ENCODE measurements around the gene CD34. TPM values are rescaled to one million over a fixed set of nuclear protein-coding genes. Genes with fewer than 3 reads are reported as not detected.
A peak's percentile ranks its signal among the peaks of the same experiment; 100 is the strongest.

Gene CD34
- total RNA-seq, 1 donor from 2014 or later, result 2.4 TPM

DNA sequence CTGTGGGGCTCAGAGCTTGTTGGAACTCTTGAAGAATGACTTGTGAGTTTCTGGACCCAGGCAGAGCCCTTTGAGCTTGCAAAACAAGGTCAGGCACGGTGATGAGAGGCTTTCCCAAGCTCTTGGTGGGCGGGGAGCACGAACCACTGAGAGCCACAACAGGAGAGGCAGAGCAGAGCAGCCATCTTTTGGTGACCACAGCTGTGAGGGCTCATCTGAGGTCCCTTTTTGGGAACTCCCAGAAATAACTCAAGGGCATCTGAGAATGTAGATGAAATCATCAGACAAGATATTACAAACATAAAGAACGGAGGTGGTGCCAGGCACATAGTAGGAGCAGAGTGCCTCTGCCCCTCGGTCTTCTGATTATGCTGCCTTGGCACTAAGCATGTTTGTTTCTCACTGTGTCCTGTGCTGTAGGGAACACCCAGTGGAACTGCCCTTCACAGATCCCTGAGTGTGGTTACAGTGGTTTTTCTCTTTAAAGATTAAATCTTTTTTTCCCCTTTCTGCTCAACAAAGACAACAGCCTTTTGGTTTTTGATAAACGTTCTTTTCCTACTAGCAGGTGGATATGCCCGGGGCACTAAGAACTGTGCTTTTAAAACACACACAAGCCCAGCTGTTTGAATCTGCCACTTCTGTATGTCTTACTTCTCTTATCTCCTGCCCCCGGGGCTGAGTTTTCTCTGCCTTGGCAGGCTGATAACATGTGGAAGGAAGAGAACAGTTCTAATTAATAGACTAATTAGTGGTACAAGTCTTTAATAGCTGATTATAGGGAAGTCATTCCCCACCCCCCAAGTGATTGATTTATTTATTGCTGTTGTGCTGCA lies 37.7 kb downstream of the CD34 start:
- DNase-seq (ENCODE audit: low spot score), result no peak

GRCh38 chr1:207872621-207873020 lies 38.3 kb downstream of the CD34 start:
- DNase-seq (ENCODE audit: low spot score), result no peak

GRCh38 chr1:207871117-207871649 lies 39.7 kb downstream of the CD34 start:
- no peak for DNase-seq (ENCODE audit: low spot score)

DNA sequence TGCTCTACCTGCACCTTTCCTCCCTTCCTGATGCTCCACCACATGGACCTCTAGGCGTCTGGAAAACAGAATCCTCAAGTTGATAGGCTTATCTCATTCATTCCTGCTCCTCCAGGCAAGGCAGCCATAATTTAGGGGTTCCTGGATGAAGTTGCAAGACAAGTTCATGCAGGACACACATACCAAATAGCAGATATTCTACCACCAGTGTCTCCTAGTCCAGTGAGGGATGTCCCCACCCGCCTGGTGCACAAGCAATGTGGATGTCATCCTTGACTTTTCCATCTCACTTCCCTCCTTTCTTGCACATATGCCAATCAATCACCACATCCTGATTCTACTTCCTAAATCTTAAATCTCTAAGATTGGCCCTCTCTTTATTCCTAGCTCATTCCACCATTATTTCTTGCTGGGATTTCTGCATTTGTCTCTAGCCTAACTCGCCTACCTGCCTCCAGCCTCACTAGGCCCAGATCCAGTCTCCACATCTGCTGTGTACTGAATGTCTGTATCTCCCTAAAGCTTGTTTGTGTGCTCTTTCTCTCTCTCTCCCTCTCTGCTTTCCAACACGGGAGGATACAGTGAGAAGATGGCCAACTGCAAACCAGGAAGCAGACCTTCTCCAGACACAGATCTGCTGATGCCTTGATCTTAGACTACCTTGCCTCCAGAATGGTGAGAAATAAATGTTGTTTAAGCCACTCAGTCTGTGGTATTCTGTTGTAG lies 40.5 kb downstream of the CD34 start:
- DNase-seq (ENCODE audit: low spot score), result no peak

DNA sequence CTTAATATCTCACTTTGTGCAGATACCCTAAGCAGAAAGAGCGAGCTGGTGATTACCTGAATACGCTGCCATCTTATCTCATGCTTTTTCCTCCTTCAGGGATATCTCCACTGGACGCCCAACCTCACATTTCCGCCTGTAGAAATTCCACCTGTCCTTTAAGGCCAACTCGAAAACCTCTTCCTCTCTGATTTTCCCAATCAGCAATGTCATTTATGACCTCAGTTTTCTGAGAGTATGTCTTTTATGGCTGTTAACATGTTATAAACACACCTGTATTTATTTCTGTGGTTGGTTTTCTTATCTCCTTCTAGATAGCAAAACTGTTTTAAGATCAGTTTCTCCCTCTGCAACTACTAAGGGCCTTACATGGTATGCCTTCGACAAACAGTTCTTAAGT lies 41.1 kb downstream of the CD34 start:
- no peak for DNase-seq (ENCODE audit: low spot score)

DNA sequence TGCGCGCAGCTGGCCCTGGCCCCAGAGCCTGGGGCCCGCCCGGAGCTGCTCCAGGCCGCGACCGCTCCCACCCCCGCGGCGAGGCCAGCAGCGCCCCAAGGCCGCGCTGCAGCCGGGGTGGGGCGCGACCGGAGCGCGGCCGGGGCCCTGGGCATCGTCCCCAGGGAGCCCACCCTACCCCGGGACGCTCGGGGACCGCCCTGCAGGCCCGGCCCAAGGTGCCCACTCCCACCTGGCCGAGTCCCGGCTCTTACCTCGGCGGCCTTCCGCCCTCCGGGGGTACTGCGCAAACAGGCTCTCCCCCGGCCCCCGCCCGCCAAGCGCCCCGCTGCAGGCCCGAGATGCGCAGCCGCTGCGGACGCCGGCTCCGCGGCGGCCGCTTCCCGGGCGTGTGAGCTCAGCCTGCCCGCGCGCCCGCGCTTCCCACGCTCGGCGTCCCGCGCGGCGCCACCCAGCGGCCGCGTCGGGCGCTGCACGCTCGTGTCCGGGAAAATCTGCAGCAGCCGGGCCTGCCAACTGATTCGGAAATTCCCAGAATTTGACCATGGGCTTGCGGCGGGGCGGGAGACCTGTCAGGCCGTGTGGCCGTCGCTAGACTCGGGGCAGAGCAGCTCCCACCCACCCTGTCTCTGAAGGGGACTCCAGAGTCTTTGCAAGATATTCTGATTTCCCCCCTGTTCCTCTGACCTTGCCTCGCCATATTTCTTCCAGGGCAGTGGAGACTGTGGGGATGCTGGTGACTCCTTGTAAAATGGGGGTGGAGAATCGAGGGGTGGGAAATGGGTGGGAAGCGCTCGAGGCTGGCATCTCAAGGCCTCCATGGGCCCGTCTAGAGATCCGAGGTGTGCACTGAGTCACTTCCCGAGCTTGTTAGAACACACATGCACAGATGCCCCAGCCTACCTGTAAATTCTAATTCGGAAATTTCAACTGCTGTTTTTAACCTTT lies 41.9 kb downstream of the CD34 start:
- peak; percentile 81 for DNase-seq (ENCODE audit: low spot score)

DNA sequence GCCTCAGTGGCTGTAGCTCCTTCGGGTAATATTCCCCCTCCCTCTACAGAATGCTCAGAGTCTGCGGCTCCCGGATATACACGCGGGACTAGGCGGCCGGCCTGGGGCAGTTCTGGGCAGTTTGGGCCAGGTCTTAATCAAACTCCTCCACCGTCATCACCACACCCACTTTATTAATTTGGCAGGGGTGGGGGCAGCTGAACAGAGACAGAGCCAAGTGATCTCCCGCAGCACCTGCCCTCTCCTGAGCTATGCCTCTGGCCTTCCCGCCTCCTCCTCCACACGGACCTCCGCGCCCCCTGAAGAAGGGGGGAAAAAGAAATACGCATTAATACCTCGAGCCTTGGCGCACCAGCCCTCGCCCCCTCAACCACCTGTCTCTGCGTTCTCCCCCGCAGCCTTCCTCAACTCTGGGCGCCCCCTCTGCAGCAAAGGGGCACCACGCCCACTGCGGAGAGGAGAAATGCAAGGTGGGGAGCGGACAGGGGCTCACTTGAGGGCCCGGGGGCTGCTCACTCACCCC lies 42.6 kb downstream of the CD34 start:
- peak; percentile 27 for DNase-seq (ENCODE audit: low spot score)

- DNase-seq (ENCODE audit: low spot score), result no peak
These were observed 43.5 kb downstream of the CD34 start for GRCh38 chr1:207867136-207868109.

DNA sequence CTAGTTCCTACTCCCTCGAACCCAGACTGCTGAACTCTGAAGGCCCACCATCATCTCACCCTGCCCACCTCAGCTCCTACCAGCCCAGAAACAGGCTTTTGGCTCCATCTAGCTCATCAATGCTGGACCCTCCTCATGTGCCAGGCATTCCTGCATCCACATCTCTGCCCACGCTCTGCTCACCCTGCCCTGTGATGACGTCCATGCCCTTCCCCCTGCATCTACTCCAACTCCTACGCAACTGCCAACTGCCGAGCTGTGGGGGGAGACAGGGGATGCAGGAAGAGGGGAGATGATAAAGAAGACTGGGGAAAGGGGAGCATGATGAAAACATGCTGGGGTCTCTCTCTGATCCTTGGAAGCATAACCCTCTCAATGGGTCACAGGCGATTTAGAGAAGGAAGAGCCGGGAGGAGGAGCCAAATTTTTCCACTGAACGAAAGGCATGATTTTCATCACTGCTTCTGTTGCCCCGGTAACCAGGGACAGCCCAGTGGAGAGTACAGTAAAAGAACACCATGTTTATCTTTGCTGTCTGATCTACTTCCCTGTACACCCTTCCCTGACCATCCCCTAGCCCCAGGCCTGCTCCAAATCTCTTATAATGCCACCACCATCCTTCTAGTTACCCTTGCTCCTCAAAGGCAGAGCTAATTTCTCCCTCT lies 44.3 kb downstream of the CD34 start:
- peak; percentile 31 for DNase-seq (ENCODE audit: low spot score)

- DNase-seq (ENCODE audit: low spot score), result no peak
These were observed 46.9 kb downstream of the CD34 start for GRCh38 chr1:207863893-207864535.

DNA sequence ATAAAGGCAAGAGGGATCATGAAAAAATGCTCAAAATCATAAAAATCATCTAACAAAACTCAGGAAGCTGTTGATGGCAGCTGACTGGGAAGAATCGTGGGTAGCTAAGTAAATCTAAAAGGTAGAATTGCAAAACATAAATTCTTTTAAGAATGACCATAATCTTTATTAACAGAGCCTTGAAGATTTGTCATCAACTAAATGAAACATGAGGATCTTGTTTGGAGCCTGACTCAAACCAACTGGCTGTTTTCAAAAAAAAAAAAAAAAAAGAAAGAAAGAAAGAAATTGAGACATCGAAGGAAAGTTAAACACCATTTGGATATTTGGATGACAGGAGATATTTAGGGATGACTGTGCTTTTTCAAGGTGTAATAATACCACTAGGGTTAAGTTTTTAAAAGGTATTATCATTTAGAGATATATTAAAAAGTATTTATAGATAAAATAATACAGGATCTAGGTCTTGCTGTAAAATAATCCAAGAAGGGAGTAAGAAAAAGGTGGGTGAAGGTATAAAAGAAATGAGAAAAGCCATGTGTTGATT lies 48.6 kb downstream of the CD34 start:
- no peak for DNase-seq (ENCODE audit: low spot score)

DNA sequence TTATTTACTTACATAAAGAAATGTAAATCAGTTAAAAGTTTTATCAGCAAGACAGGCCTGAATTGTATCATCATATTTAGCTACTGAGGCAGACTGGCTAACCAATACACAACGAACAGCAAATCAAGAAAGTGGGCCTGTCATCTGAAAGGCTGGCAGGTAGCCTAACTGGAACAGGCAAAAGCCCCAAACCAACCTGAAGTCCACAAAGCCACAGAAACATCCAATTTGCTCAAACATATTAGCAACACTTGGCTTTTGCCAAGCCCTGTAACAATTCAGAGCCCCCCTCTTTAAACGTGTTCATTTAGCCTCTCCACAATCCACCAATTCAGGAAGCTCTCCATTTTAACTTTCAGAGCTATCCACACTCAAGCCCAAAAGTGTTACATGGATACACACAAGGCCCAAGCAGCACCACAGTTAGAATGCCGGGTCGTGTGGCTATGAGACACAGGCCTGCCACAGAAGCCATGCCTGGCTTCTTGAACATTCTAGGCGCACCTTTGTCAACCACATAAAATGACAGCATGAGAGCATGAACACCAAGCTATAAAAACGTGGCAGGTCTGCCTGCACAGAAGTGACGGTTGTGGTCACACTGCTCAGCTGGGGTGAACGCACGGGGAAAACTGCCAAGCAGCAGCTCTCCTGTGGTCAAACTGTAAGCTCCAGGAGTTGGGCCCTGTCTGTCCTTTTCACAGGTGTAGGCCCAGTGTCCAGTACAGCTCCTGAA lies 49.3 kb downstream of the CD34 start:
- DNase-seq (ENCODE audit: low spot score), result no peak

DNA sequence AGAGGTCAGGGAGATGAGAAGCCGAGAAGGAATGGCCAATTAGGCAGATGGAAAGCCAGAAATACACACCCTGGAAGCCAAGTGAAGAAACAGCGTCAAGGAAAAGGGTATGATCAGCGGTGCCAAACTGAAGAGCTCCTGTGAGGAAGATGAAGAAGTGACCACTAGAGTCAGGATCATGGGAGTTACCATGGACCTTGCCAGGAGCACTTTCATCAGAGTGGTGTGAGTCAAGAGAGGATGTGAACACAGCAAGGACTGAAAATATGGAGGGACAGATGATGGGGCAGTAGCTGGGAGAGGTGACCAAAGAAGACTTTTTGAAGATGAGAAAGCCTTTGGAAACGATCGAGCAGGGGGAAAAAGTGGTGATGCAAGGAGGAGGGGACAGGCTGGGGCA lies 50.4 kb downstream of the CD34 start:
- no peak for DNase-seq (ENCODE audit: low spot score)

DNA sequence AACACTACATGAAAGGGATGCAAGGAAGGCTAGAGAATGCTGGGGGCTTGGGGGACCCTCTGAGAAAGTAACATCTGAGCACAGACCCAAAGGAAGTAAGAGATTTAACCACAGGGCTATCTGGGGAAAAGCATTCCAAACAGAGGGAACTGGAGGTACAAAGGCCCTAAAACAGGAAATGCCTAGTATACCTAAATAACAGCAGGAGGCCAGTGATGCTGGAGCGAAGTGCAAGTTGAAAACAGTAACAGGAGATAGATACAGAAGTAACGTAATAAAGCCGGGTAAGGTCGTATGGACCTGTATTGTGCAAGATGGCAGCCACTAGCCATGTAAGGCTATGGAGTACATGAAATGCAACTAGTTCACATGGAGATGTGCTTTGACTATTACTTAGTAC lies 52.1 kb downstream of the CD34 start:
- no peak for DNase-seq (ENCODE audit: low spot score)

DNA sequence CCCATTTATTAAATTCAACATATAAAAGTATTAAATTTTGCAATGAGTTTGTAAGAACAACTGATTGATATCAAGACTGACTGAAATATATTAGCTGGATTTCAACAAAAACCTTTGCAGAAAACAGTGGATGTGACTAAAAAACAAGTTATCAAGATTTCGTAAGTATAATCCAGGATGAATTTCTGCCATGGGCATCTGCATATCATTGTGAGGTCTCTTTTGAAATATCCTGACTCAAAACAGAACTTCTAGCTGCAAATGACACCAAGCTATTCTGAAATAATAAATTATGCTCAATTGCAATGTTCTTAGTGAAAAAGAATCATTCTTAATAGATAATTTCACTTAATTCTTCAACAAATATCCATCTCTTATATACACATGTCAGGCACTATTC lies 52.6 kb downstream of the CD34 start:
- peak; percentile 40 for DNase-seq (ENCODE audit: low spot score)

GRCh38 chr1:207857447-207857846 lies 53.5 kb downstream of the CD34 start:
- DNase-seq (ENCODE audit: low spot score), result no peak

DNA sequence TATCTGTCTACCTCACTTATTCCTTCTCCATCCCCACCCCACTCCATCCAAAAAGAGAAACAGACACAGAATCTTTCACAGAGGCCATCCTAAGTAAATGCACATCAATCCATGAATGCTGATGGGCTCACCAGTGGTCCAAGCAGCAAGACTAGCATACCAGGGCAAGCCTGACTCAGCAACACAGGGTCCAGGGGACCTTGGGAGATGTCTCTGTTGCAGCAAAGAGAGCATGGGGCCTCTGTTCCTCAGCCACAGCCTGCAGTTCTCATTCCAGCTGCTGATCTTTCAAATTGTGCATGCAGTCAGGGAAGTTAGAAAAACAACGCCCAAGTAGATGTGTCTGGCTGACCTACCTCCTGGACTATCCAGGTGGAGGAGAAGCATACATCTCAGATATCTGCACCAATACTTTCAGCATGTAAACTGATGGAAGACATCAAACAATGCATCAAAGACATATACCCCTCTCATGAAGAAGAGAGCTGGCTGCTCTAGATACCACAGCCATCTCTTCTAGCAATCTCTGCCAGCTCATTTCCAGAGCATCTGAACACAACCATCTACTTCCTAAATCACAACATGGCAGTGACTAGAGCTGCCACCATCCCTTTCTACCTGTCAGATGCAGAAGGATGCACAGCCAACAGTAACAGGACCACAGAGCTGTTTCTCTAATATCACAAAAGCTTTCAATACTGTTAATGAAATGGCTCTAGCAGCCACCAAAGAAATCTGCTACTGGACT lies 54.5 kb downstream of the CD34 start:
- DNase-seq (ENCODE audit: low spot score), result no peak
